HCT116 (cell line): ENCODE measurements around the gene DCAF4L1. TPM values are rescaled to one million over a fixed set of nuclear protein-coding genes. Genes with fewer than 3 reads are reported as not detected.

ENCODE experiments used
- ATAC-seq: fragments of 200-7000 bp; cut with Tn5 transposase; 2 replicates; pipeline ENCODE4 v1.9.1; 2020; ENCODE audit warnings: mild to moderate bottlenecking, moderate library complexity
- BruUV-seq: library from RNA; stranded (reverse); fragments of 400-500 nt; replicated peaks from 2 replicates; lab custom pipeline; 2021; lab: Mats Ljungman, UMichigan
- CTCF ChIA-PET: fragments of 300-600 bp; sonication (Branson Sonifier 250); formaldehyde crosslinking; loops from one replicate; lab custom pipeline; 2021; ENCODE audit warnings: antibody characterized with exemption; lab: Charles Lee
- POLR2A ChIA-PET: fragments of 300-600, 350-600 bp; sonication (Branson Sonifier 250); formaldehyde crosslinking; loops from one replicate; lab custom pipeline; 2021; ENCODE audit warnings: antibody characterized with exemption; lab: Charles Lee
- RAD21 ChIA-PET, 2 experiments: fragments of 300-600 bp; sonication (Branson Sonifier 250); formaldehyde crosslinking; loops; one replicate each; lab custom pipeline; 2023; ENCODE audit warnings: low total read pairs in 2 of 2; ENCODE audit not compliant: uncharacterized antibody in 2 of 2, unreplicated experiment in 2 of 2, low non-redundant PET in 1 of 2; lab: Charles Lee
- DNase-seq: peaks from one replicate; pipeline ENCODE4 v3.0.0-alpha.2; 2010; ENCODE audit warnings: low read depth, low spot score
- H2AFZ ChIP-seq: fragments of 200-600 bp; shearing (Covaris generic), sonication (generic); 2 replicates; pipeline ENCODE4 v1.6.1; 2017; ENCODE audit warnings: low read depth, mixed run types, mixed read lengths, antibody characterized with exemption, low read length; ENCODE audit not compliant: poor library complexity, severe bottlenecking
- H3K27ac ChIP-seq: 2 replicates; pipeline ENCODE4 v1.5.1; 2012; ENCODE audit warnings: low read depth, low read length
- H3K27me3 ChIP-seq: fragments of 200-600 bp; sonication (generic); 2 replicates; pipeline ENCODE4 v1.6.1; 2016; ENCODE audit warnings: mixed run types, low read length, mixed read lengths; ENCODE audit not compliant: insufficient read depth
- H3K36me3 ChIP-seq, 2 experiments: fragments of 200-500 bp in 1 of 2; fragments of 200-600 bp in 1 of 2; sonication (Bioruptor generic) in 1 of 2; sonication (generic) in 1 of 2; 2 replicates each; pipeline versions ENCODE4 v1.5.1 to v1.6.1; 2014 to 2016; ENCODE audit warnings: low read length in 2 of 2, inconsistent platforms in 1 of 2, mixed read lengths in 1 of 2, mixed run types in 1 of 2; ENCODE audit not compliant: insufficient read depth in 2 of 2, control insufficient read depth in 1 of 2
- H3K4me1 ChIP-seq, 2 experiments: fragments of 200-600 bp in 1 of 2; sonication (generic) in 1 of 2; 2 replicates each; pipeline versions ENCODE4 v1.5.1 to v1.6.1; 2012 to 2017; ENCODE audit warnings: low read length in 2 of 2, inconsistent platforms in 1 of 2, mild to moderate bottlenecking in 1 of 2, mixed read lengths in 1 of 2, mixed run types in 1 of 2, moderate library complexity in 1 of 2; ENCODE audit not compliant: insufficient read depth in 2 of 2, control insufficient read depth in 1 of 2
- H3K4me2 ChIP-seq: fragments of 200-600 bp; sonication (generic); 2 replicates; pipeline ENCODE4 v1.6.1; 2017; ENCODE audit warnings: mixed run types, low read length, mixed read lengths
- H3K4me3 ChIP-seq, 2 experiments: fragments of 200-600 bp in 1 of 2; sonication (generic) in 1 of 2; replicated peaks in 1 of 2; 2 replicates each; pipeline ENCODE4 v1.5.1; 2011 to 2016; ENCODE audit warnings: low read length in 2 of 2, control low read depth in 1 of 2, low read depth in 1 of 2, mild to moderate bottlenecking in 1 of 2, mixed read lengths in 1 of 2, mixed run types in 1 of 2
- H3K79me2 ChIP-seq: fragments of 200-600 bp; sonication (generic); 2 replicates; pipeline ENCODE4 v1.6.1; 2017; ENCODE audit warnings: mild to moderate bottlenecking, mixed run types, low read length, moderate library complexity, mixed read lengths; ENCODE audit not compliant: insufficient read depth
- H3K9ac ChIP-seq: fragments of 200-600 bp; sonication (generic); 2 replicates; pipeline ENCODE4 v1.6.1; 2016; ENCODE audit warnings: low read length, mixed read lengths
- H3K9me2 ChIP-seq: fragments of 200-600 bp; sonication (generic), shearing (Covaris generic); 2 replicates; pipeline ENCODE4 v1.6.1; 2017; ENCODE audit warnings: mixed run types, mild to moderate bottlenecking, moderate library complexity; ENCODE audit not compliant: insufficient read depth
- H3K9me3 ChIP-seq, 2 experiments: fragments of 200-500 bp in 1 of 2; fragments of 200-600 bp in 1 of 2; sonication (Bioruptor generic) in 1 of 2; sonication (generic) in 1 of 2; 2 replicates each; pipeline ENCODE4 v1.6.1; 2014 to 2017; ENCODE audit warnings: low read length in 2 of 2, mixed read lengths in 2 of 2, inconsistent platforms in 1 of 2, low read depth in 1 of 2, mild to moderate bottlenecking in 1 of 2, mixed run types in 1 of 2, moderate library complexity in 1 of 2; ENCODE audit not compliant: control insufficient read depth in 1 of 2, insufficient read depth in 1 of 2
- H4K20me1 ChIP-seq: fragments of 200-600 bp; sonication (generic), shearing (Covaris generic); 2 replicates; pipeline ENCODE4 v1.6.1; 2017; ENCODE audit warnings: mixed run types, mild to moderate bottlenecking, moderate library complexity; ENCODE audit not compliant: insufficient read depth
- ATF3 ChIP-seq: IDR thresholded peaks from 2 replicates; pipeline ENCODE4 v1.6.1; 2012
- CEBPB ChIP-seq: IDR thresholded peaks from 2 replicates; pipeline ENCODE4 v1.6.1; 2012; ENCODE audit warnings: low read depth
- CTCF ChIP-seq, 3 experiments: fragments of 200-600 bp in 1 of 3; sonication (generic) in 1 of 3; IDR thresholded peaks in 2 of 3; conservative IDR thresholded peaks in 1 of 3; 2 replicates each; pipeline ENCODE4 v1.5.1; 2012 to 2017; ENCODE audit warnings: low read depth in 2 of 3, low read length in 2 of 3, antibody characterized with exemption in 1 of 3, borderline replicate concordance in 1 of 3, control low read depth in 1 of 3, mild to moderate bottlenecking in 1 of 3, mixed read lengths in 1 of 3, mixed run types in 1 of 3, moderate library complexity in 1 of 3; ENCODE audit not compliant: insufficient read depth in 1 of 3
- ELF1 ChIP-seq: IDR thresholded peaks from 2 replicates; pipeline ENCODE4 v1.6.1; 2012; ENCODE audit warnings: low read depth, borderline replicate concordance
- EZH2phosphoT487 ChIP-seq: fragments of 200-600 bp; IDR thresholded peaks from 2 replicates; pipeline ENCODE4 v1.6.1; 2018; ENCODE audit warnings: antibody characterized with exemption, borderline replicate concordance
- MAX ChIP-seq: IDR thresholded peaks from 2 replicates; pipeline ENCODE4 v1.6.1; 2012
- POLR2A ChIP-seq: IDR thresholded peaks from 2 replicates; pipeline ENCODE4 v1.7.0; 2011; ENCODE audit warnings: borderline replicate concordance; ENCODE audit not compliant: insufficient read depth, insufficient read length; ENCODE audit errors: extremely low read depth
- RAD21 ChIP-seq: IDR thresholded peaks from 2 replicates; pipeline ENCODE4 v1.6.1; 2012; ENCODE audit warnings: low read depth, mild to moderate bottlenecking
- SIN3A ChIP-seq: IDR thresholded peaks from 2 replicates; pipeline ENCODE4 v1.6.1; 2012; ENCODE audit warnings: low read depth
- SRF ChIP-seq: IDR thresholded peaks from 2 replicates; pipeline ENCODE4 v1.6.1; 2012; ENCODE audit warnings: low read depth
- TCF7L2 ChIP-seq: IDR thresholded peaks from 2 replicates; pipeline ENCODE4 v1.7.0; 2011; ENCODE audit warnings: borderline replicate concordance, inconsistent platforms; ENCODE audit not compliant: insufficient read depth, insufficient read length; ENCODE audit errors: extremely low read depth
- ZFX ChIP-seq: fragments of 450-650 bp; IDR thresholded peaks from 2 replicates; pipeline ENCODE4 v1.6.1; 2017
- ZNF274 ChIP-seq: fragments of 200-500 bp; sonication (Bioruptor generic); IDR thresholded peaks from 2 replicates; pipeline ENCODE4 v1.6.1; 2014; ENCODE audit warnings: mild to moderate bottlenecking, low read depth, low read length, inconsistent platforms
- intact Hi-C: fragments of 100-400 bp; cut with micrococcal nuclease; formaldehyde crosslinking; loops from 2 replicates; pipeline ENCODE4 v1.10.0; 2022
- total RNA-seq: library from RNA; stranded (reverse); gene quantifications from one replicate; pipeline ENCODE4 v1.2.1, GENCODE V29; 2021; ENCODE audit not compliant: unreplicated experiment

Gene DCAF4L1
- total RNA-seq, 1 experiment from 2014 or later: 0.39 TPM

- Histone ChIP-seq H2AFZ (no peak overlapping the region), H3K9me2 (no peaks in the 10 kb centered on the region), H3K27me3 (no peaks in the 10 kb centered on the region), H3K4me1 (peaks cover 7 to 18% of the 10 kb centered on the region in 2 experiments)
- POLR2A ChIA-PET: interaction anchor here (0.7 kb wide), 1 partner anchor 181 kb away, joined by 4 read pairs; no protein-coding TSS in a partner anchor
- DNase-seq: no peak
- TF ChIP-seq POLR2A (no peak), ZFX (no peak), EZH2phosphoT487 (no peak), RAD21 (no peak), SRF (no peak), TCF7L2 (no peak), SIN3A (no peak), ATF3 (no peak), ELF1 (no peak), CEBPB (no peak)
- TF ChIP-seq, all 23 proteins: peak for 0
- Histone ChIP-seq H3K9me3 (no peaks in the 10 kb centered on the region), H3K9ac (no peak overlapping the region), H3K4me3 (no peak overlapping the region), H3K79me2 (peaks cover 92% of the 10 kb centered on the region), H3K4me2 (no peak overlapping the region), H3K27ac (no peak overlapping the region), H4K20me1 (0 out of 2 replicates have a peak, but pooled peaks cover 4% of the 10 kb centered on the region), H3K36me3 (peaks cover 17 to 19% of the 10 kb centered on the region in 2 experiments)
- CTCF ChIA-PET: no interaction called here
- intact Hi-C loops: no loop called here
- RAD21 ChIA-PET: no interaction called here
- BruUV-seq: no TSS peak
- no peak for ATAC-seq
These were observed 42.4 kb upstream of the DCAF4L1 start for GRCh38 chr4:41939016-41939626.

GRCh38 chr4:41940834-41941233 is 40.7 kb upstream of the DCAF4L1 start:
- H4K20me1 ChIP-seq: 0 out of 2 replicates have a peak, but pooled peaks cover 4% of the 10 kb centered on the region
- DNase-seq: no peak
- no peaks in the 10 kb centered on the region for H3K9me3 ChIP-seq
- no peaks in the 10 kb centered on the region for H3K27me3 ChIP-seq
- H3K4me3 ChIP-seq: no peak overlapping the region
- RAD21 ChIA-PET: no interaction called here
- H3K27ac ChIP-seq: no peak overlapping the region
- BruUV-seq: no TSS peak
- H3K4me1 ChIP-seq: peaks cover 7 to 10% of the 10 kb centered on the region in 2 experiments
- H3K9ac ChIP-seq: no peak overlapping the region
- ATAC-seq: no peak
- no peaks in the 10 kb centered on the region for H3K9me2 ChIP-seq
- POLR2A ChIA-PET: no interaction called here
- no peak overlapping the region for H3K4me2 ChIP-seq
- intact Hi-C loops: no loop called here
- no peak overlapping the region for H2AFZ ChIP-seq
- TF ChIP-seq MAX (no peak), POLR2A (no peak), CTCF (IDR thresholded peaks at IDR 0.05 in 2 of 3, conservative IDR thresholded peaks at IDR 0.05 in 1 of 3; ENCODE audit: borderline replicate concordance in 1 of 3, insufficient read depth in 1 of 3, low read depth in 2 of 3, low read length in 2 of 3) (no peak), ZNF274 (no peak)
- peaks cover 100% of the 10 kb centered on the region for H3K79me2 ChIP-seq
- CTCF ChIA-PET: no interaction called here
- peaks cover 19 to 23% of the 10 kb centered on the region in 2 experiments for H3K36me3 ChIP-seq
